Upper lobe of right lung (tissue), 1 donor: Measurements from ENCODE around the gene AMIGO3. TPM values are rescaled to one million over a fixed set of nuclear protein-coding genes. Genes with fewer than 3 reads are reported as not detected.
A peak's percentile ranks its signal among the peaks of the same experiment; 100 is the strongest.

Experiments
- ATAC-seq: fragments of 200-7000 bp; cut with Tn5 transposase; one replicate; pipeline ENCODE4 v1.9.1; 2020; ENCODE audit warnings: mild to moderate bottlenecking, moderate library complexity
- DNase-seq: peaks from one replicate; pipeline ENCODE4 v3.0.0-alpha.2; 2020
- H3K27ac ChIP-seq: fragments of 200-600 bp; one replicate; pipeline ENCODE4 v1.8.0; 2022
- H3K27me3 ChIP-seq: fragments of 200-600 bp; one replicate; pipeline ENCODE4 v1.8.0; 2022; ENCODE audit warnings: mild to moderate bottlenecking
- H3K36me3 ChIP-seq: fragments of 200-600 bp; one replicate; pipeline ENCODE4 v1.8.0; 2022
- H3K4me1 ChIP-seq: fragments of 200-600 bp; one replicate; pipeline ENCODE4 v1.8.0; 2022
- H3K4me3 ChIP-seq: fragments of 200-600 bp; one replicate; pipeline ENCODE4 v1.8.0; 2022; ENCODE audit warnings: mild to moderate bottlenecking
- H3K9me3 ChIP-seq: fragments of 200-600 bp; one replicate; pipeline ENCODE4 v1.8.0; 2022
- CTCF ChIP-seq: fragments of 200-600 bp; IDR thresholded peaks from one replicate; pipeline ENCODE4 v1.8.0; 2022; ENCODE audit warnings: antibody characterized with exemption
- intact Hi-C: fragments of 100-400 bp; cut with DNase I; formaldehyde crosslinking; loops from one replicate; pipeline ENCODE4 v1.11.0; 2022
- long read RNA-seq: library from polyadenylated mRNA; unstranded; transcript quantifications from one replicate; pipeline ENCODE4 v2.0.0, GENCODE V29; 2021
- total RNA-seq: library from RNA; stranded (reverse); fragmentation: NEBNext Ultra II Directional; extraction: Animal tissue kit (Norgen Biotek cat#: 25700); gene quantifications from one replicate; pipeline ENCODE4 v1.2.1, GENCODE V29; 2021
- donor health status: DM: no; HTN: yes; CAD: no; lungs with severe emphysema.

The AMIGO3 gene
- 0.26 TPM for total RNA-seq
- long read RNA-seq, transcript AMIGO3-201 (1 exons, 2,862 nt) = major isoform, 5 of 5 reads
- long read RNA-seq, partial matches to known transcripts = 0 of 5 reads
- long read RNA-seq, other reads (novel, unspliced or antisense) = 0 of 5 reads

- Histone ChIP-seq H3K4me3 (peak within 1 kb of the TSS; percentile 65), H3K27me3 (no peaks in the 10 kb centered on the region), H3K27ac (no peak within 1 kb of the TSS), H3K36me3 (peaks cover 25% of the 10 kb centered on the region), H3K4me1 (peaks cover 23% of the 10 kb centered on the region), H3K9me3 (no peaks in the 10 kb centered on the region)
- DNase-seq = peak; percentile 98
- ATAC-seq = peak; percentile 79
- intact Hi-C loops = no loop called here
- TF ChIP-seq CTCF = peak; percentile 61
Measured at GRCh38 chr3:49719214-49719884, at the start of gene AMIGO3. Gene AMIGO3, minus strand, starts transcription at chr3:49719684. Its CDS starts 219 bp downstream, at chr3:49719465.

- intact Hi-C loops = no loop called here
- DNase-seq (no peak), ATAC-seq (no peak)
- Histone ChIP-seq H3K9me3 (no peaks in the 10 kb centered on the region), H3K36me3 (peaks cover 10% of the 10 kb centered on the region), H3K27me3 (no peaks in the 10 kb centered on the region), H3K4me3 (no peak overlapping the region), H3K4me1 (no peaks in the 10 kb centered on the region), H3K27ac (no peak overlapping the region)
- no peak for TF ChIP-seq CTCF
Measured at GRCh38 chr3:49763981-49764380, 44.5 kb upstream of the AMIGO3 start.

GRCh38 chr3:49761661-49762060 is 42.2 kb upstream of the AMIGO3 start:
- Histone ChIP-seq H3K4me3 (no peak overlapping the region), H3K27ac (no peak overlapping the region), H3K27me3 (no peaks in the 10 kb centered on the region), H3K36me3 (peaks cover 5% of the 10 kb centered on the region), H3K4me1 (no peaks in the 10 kb centered on the region), H3K9me3 (no peaks in the 10 kb centered on the region)
- TF ChIP-seq CTCF = no peak
- intact Hi-C loops = no loop called here
- ATAC-seq (no peak), DNase-seq (no peak)

- ATAC-seq = no peak
Measured at GRCh38 chr3:49759226-49759625, 39.7 kb upstream of the AMIGO3 start.

GRCh38 chr3:49757197-49757596 is 37.7 kb upstream of the AMIGO3 start:
- Histone ChIP-seq H3K4me3 (no peak overlapping the region), H3K36me3 (no peaks in the 10 kb centered on the region), H3K4me1 (peaks cover 12% of the 10 kb centered on the region), H3K27me3 (no peaks in the 10 kb centered on the region), H3K27ac (no peak overlapping the region), H3K9me3 (no peaks in the 10 kb centered on the region)
- ATAC-seq (no peak), DNase-seq (no peak)
- no peak for TF ChIP-seq CTCF
- intact Hi-C loops = no loop called here

More at GRCh38 chr3:49759226-49759625, 39.7 kb upstream of the AMIGO3 start:
- DNase-seq = no peak
- Histone ChIP-seq H3K27me3 (no peaks in the 10 kb centered on the region), H3K4me3 (no peak overlapping the region), H3K9me3 (no peaks in the 10 kb centered on the region), H3K27ac (no peak overlapping the region), H3K4me1 (peaks cover 7% of the 10 kb centered on the region), H3K36me3 (peaks cover 4% of the 10 kb centered on the region)
- TF ChIP-seq CTCF = no peak
- intact Hi-C loops = no loop called here
